Inflammatory macrophage treated with lipopolysaccharide for 4 hours (primary cell): ENCODE data around the gene FITM2.
"Not testable (repeated sequence)": the region's sequence is repeated elsewhere in the genome, so short reads cannot be mapped to it uniquely, and the experiment has no call there.

Experiments
- DNase-seq: peaks from one replicate; pipeline ENCODE4 v3.0.0-alpha.2; 2020

FITM2 gene

GRCh38 chr20:44310664-44311639, at the start of gene FITM2:
Gene FITM2 (minus strand): TSS chr20:44311202. CDS start chr20:44311148, 54 bp downstream.
- DNase-seq: peak; percentile 98

- no peak for DNase-seq
These were observed 49.2 kb upstream of the FITM2 start for GRCh38 chr20:44360221-44360620.

GRCh38 chr20:44358776-44359175, 47.8 kb upstream of the FITM2 start:
- no peak for DNase-seq

GRCh38 chr20:44357555-44358125, 46.6 kb upstream of the FITM2 start:
- no peak for DNase-seq

- DNase-seq: no peak
These were observed 46.0 kb upstream of the FITM2 start for GRCh38 chr20:44357020-44357419.

GRCh38 chr20:44356353-44356723, 45.3 kb upstream of the FITM2 start:
- DNase-seq: no peak

- no peak for DNase-seq
These were observed 44.7 kb upstream of the FITM2 start, which contains the start of gene HNF4A for GRCh38 chr20:44355498-44356352. Gene HNF4A (plus strand): TSS chr20:44355699. CDS start chr20:44355805, 106 bp downstream.

GRCh38 chr20:44354979-44355497, 44.0 kb upstream of the FITM2 start:
- no peak for DNase-seq

GRCh38 chr20:44350567-44350966, 39.6 kb upstream of the FITM2 start:
- no peak for DNase-seq

DNA sequence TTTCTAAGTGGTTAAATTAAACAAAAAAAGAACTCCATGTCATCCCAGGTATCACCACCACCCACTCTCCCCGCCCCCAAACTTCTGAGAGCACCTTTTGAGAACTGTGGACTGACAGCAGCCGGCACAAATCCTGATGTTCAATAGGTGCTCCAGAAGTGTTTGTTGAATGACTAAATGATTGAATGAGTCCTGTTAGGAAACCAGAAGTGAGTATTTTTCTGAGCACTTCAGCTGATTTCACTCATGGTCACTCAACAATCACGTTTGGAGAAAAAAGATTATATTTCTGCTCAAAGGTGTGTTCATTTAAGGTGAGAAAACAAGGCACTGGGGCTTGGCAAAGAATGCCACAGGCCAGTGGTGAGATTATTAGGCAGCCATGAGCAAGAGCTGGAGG, 38.3 kb upstream of the FITM2 start:
- DNase-seq: no peak

DNA sequence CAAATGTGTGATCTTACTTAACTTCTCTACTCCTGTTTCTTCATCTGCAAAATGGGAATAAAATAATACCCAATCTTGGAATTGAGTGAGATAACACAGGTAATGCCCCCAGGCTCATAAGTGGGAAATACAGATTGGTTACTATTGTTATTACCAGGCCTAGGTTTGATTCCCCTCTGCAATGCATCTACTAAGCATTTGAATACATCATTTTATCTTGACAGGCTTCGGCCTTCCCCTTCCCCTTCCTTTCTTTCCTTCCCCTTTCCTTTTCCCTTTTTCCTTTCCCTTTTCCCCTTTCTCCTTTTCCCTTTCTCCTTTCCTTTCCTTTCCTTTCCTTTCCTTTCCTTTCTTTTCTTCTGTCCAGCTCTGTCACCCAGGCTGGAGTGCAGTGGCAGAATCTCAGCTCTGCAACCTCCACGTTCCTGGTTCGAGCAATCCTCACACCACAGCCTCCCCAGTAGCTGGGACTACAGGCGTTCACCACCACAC, 37.2 kb upstream of the FITM2 start:
- no peak for DNase-seq

DNA sequence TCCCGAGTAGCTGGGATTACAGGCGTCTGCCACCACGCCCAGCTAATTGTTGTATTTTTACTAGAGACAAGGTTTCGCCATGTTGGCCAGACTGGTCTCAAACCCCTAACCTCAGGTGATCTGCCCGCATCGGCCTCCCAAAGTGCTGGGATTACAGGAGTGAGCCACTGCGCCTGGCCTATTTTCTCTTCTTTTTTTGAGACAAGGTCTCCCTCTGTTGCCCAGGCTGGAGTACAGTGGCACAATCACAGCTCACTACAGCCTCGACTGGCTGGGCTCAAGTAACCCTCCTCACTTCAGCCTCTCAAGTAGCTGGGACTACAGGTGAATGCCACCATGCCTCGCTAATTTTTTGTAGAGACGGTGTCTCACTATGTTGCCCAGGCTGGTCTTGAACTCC, 34.9 kb upstream of the FITM2 start:
- DNase-seq: not testable (repeated sequence)

DNA sequence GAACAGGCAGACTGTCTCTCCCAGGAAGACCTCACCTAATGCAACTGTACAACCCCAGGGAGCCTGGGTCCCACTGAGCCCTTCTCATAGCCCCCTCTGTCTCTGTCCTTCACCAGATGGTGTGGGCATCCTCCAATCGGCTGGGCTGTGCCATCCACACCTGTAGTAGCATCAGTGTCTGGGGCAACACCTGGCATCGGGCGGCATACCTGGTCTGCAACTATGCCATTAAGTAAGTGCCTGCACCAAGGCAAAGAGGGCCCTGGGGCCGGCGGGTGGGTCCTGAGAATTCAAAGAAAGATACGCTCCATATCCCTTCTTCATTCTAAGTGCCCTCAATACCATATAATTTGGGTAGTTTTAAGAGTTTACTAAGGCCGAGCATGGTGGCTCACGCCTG, 34.1 kb upstream of the FITM2 start:
- no peak for DNase-seq

DNA sequence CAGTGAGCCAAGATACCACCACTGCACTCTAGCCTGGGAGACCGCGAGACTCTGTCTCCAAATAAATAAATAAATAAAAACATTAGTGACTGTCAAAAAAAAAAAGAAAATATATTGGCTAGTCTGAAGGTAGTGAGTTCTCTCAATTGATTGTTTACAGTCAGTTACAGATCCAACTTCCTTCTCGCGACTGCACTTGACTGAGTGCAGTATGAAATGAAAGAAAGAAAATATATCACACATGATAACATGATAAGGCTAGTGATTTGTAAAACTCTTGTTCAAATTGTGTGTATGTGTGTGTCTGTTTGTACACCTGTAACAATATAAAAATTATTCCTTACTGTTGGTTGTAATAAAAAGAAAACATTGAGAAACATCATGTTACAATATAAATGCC, 33.7 kb upstream of the FITM2 start:
- DNase-seq: no peak

- no peak for DNase-seq
These were observed 32.2 kb upstream of the FITM2 start for GRCh38 chr20:44343162-44343675.

DNA sequence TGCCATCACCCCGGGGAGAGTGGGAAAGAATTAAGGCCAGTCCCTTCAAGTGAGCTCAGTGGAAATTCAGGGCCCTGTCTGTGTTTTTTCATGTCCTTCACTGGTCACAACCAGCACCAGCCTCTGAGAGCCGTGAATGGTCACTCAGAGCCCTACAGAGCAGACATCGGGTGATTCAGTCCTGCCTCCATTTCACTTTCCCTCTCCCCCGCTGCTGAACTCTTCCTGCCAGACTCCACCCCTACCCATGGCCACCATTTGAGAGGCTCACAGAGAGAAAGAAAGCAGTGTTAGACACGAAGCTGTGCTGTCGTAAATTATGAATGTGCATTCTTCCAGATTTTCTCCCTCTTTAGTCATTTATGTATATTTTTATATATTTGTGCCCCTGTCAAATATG, 31.2 kb upstream of the FITM2 start:
- DNase-seq: no peak

DNA sequence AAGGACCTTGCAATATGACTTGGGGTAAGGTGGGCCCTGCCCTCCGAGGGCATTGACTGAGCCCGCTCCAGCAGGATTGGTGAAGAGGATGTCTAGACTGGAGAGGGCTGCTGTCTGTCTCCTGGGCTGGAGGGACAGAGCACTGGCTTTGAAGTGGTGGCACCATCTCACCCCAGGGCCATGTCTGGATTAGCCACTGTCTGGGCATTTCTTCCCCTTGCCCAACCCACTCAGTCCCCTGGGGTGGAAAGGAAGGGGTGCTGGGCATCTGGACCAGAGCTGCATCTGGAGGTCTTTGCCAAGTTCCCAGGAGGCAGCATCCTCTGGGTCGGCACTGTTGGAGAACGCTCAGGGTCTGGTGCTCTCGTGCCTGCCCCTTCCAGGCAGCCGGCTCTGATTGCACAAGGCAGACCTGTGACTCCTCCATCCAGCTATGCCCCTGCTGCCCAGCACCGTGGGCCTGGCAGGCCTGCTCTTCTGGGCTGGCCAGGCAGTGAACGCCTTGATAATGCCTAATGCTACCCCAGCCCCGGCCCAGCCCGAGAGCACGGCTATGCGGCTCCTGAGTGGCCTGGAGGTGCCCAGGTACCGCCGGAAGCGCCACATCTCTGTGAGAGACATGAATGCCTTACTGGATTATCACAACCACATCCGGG, 25.9 kb upstream of the FITM2 start, which contains the start of gene R3HDML:
R3HDML (plus strand) TSS at position 319 of the 656 bp plus-strand sequence; CDS start at position 434, 115 bp downstream.
- no peak for DNase-seq

DNA sequence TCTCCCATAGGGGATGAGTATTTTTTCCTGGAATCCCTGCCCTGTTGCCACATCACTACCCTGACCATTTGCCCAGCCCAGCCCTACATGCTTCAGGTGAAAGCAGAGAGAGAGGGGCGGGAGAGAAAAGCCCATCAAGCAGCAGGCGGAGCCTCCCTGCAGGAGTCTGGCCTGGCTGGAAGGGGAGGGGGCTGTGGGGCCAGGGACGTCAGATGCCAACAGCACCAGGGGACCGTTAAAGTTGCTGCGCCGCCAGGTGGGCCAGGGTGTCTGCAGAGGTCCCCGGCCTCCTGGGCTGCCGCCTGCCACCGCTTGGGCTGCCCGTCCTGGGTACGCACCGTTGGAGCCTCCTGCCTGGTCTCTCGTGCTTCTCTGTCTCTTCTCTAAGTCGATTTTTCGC, 25.1 kb upstream of the FITM2 start:
- DNase-seq: no peak

DNA sequence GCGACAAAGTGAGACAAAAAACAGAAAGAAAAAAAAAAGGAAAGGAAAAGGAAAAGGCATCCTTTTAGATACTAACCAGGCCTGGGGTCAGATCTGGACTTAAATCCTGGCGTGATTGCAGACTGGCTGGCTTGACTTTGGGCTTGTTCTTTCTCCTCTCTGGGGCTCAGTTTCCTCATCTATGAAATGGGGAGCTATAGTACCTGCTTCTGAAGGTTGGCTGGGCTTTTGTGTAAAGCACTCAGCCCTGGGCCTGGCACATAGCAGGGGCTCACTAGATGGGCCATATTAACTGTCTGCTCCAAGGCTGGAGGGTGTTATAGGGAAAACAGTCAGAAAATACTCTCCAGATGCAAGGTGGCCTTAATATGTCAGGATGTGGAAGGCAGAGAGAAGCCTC, 24.7 kb upstream of the FITM2 start:
- no peak for DNase-seq

- no peak for DNase-seq
These were observed 23.7 kb upstream of the FITM2 start for GRCh38 chr20:44334709-44335108.

DNA sequence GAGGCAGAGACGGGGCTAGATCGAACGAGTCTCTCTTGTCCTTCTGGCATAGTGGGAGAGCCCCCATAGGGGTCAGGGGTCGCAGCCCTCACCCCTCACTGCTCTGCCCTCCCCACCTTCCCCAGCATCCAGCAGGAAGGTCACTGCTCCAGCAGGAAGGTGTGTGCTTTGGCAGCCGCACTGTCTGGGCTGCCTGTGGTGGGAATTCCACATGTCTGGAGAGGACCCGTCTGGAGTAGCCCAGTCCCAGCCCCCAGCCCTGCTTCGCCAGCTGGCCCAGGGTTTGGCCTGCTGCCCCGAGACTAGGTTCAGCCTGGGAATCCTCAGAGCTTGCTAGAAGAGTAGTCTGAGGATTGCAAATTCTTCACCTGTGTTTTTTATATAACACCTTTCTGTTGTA, 23.3 kb upstream of the FITM2 start:
- no peak for DNase-seq

DNA sequence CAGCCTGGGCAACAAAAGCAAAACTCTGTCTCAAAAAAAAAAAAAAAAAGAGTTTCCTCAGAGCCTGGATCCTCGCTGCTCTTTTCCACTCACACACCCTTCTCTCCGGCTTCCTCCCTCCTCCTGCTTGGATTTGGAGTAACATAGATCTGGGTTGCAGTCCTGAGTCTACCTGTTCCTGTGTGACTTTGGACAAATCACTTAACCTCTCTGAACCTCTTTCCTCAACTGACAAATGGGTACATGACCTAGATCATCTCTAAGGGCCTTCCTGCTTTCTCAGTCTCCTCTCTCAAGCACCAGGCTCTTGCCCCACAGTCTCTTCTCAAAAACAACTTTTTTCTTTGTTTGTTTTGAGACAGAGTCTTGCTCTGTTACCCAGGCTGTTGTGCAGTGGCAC, 20.2 kb upstream of the FITM2 start:
- DNase-seq: no peak
